HG03571 (cell line): Measurements from ENCODE around the gene TTC36.
"Not testable (repeated sequence)": the region's sequence is repeated elsewhere in the genome, so short reads cannot be mapped to it uniquely, and the experiment has no call there.

Source experiments
- ATAC-seq: cut with Tn5 transposase; IDR thresholded peaks from one replicate; pipeline ENCODE4 v1.9.1; 2021; ENCODE audit not compliant: unreplicated experiment

Gene TTC36

GRCh38 chr11:118574636-118575035 is 47.4 kb downstream of the TTC36 start:
- no peak for ATAC-seq

GRCh38 chr11:118577995-118578394 is 50.7 kb downstream of the TTC36 start:
- ATAC-seq, result not testable (repeated sequence)
